HG03457 (cell line): Measurements from ENCODE around the gene ANKRD30B.
"Not testable (repeated sequence)": the region's sequence is repeated elsewhere in the genome, so short reads cannot be mapped to it uniquely, and the experiment has no call there.

Experiments
- ATAC-seq: cut with Tn5 transposase; IDR thresholded peaks from one replicate; pipeline ENCODE4 v1.9.1; 2021; ENCODE audit warnings: moderate number of reproducible peaks; ENCODE audit not compliant: unreplicated experiment

Gene ANKRD30B

GRCh38 chr18:14855634-14856033 lies 107.7 kb downstream of the ANKRD30B start:
- ATAC-seq: not testable (repeated sequence)

- ATAC-seq: not testable (repeated sequence)
These were observed 108.3 kb downstream of the ANKRD30B start for GRCh38 chr18:14856256-14856655.

GRCh38 chr18:14858514-14858913 lies 110.5 kb downstream of the ANKRD30B start:
- ATAC-seq: not testable (repeated sequence)

GRCh38 chr18:14859995-14860394 lies 112.0 kb downstream of the ANKRD30B start:
- ATAC-seq: not testable (repeated sequence)

GRCh38 chr18:14866426-14866825 lies 118.5 kb downstream of the ANKRD30B start:
- ATAC-seq: not testable (repeated sequence)

- not testable (repeated sequence) for ATAC-seq
These were observed 120.0 kb downstream of the ANKRD30B start for GRCh38 chr18:14867988-14868387.

GRCh38 chr18:14868825-14869224 lies 120.9 kb downstream of the ANKRD30B start:
- not testable (repeated sequence) for ATAC-seq

- not testable (repeated sequence) for ATAC-seq
These were observed 130.9 kb downstream of the ANKRD30B start for GRCh38 chr18:14878826-14879225.

GRCh38 chr18:14900435-14900834 lies 152.5 kb downstream of the ANKRD30B start:
- no peak for ATAC-seq
